Measurements from ENCODE around the gene ZSCAN12.
"Not testable (repeated sequence)": the region's sequence is repeated elsewhere in the genome, so short reads cannot be mapped to it uniquely, and the experiment has no call there.

ZSCAN12 gene

GRCh38 chr6:28399350-28400121, at the start of gene ZSCAN12:
Gene ZSCAN12, minus strand, starts transcription at chr6:28399747. Its CDS starts 1,342 bp downstream, at chr6:28398405.
- DNase-seq: peak; percentile 86

GRCh38 chr6:28449056-28449455, 49.5 kb upstream of the ZSCAN12 start:
- DNase-seq: no peak

- DNase-seq: not testable (repeated sequence)
Observed at GRCh38 chr6:28447512-28447906, 48.0 kb upstream of the ZSCAN12 start.

- DNase-seq: no peak
Observed at GRCh38 chr6:28446818-28447511, 47.4 kb upstream of the ZSCAN12 start.

GRCh38 chr6:28444759-28445158, 45.2 kb upstream of the ZSCAN12 start:
- not testable (repeated sequence) for DNase-seq

GRCh38 chr6:28443112-28443773, 43.7 kb upstream of the ZSCAN12 start, which contains the start of gene ZSCAN23:
Gene ZSCAN23, minus strand, starts transcription at chr6:28443491. Its CDS starts 7,225 bp downstream, at chr6:28436266.
- peak; percentile 66 for DNase-seq

GRCh38 chr6:28442586-28442985, 43.0 kb upstream of the ZSCAN12 start:
- DNase-seq: no peak

- no peak for DNase-seq
Observed at GRCh38 chr6:28436404-28436803, 36.9 kb upstream of the ZSCAN12 start.

- no peak for DNase-seq
Observed at GRCh38 chr6:28433119-28433518, 33.6 kb upstream of the ZSCAN12 start.

- no peak for DNase-seq
Observed at GRCh38 chr6:28429781-28430180, 30.2 kb upstream of the ZSCAN12 start.

GRCh38 chr6:28425944-28426541, 26.5 kb upstream of the ZSCAN12 start:
- no peak for DNase-seq

- DNase-seq: no peak
Observed at GRCh38 chr6:28424163-28424562, 24.6 kb upstream of the ZSCAN12 start.

- no peak for DNase-seq
Observed at GRCh38 chr6:28423546-28423945, 24.0 kb upstream of the ZSCAN12 start.

GRCh38 chr6:28413681-28414080, 14.1 kb upstream of the ZSCAN12 start:
- no peak for DNase-seq

GRCh38 chr6:28410767-28411166, 11.2 kb upstream of the ZSCAN12 start:
- DNase-seq: no peak

- DNase-seq: no peak
Observed at GRCh38 chr6:28408076-28408802, 8.7 kb upstream of the ZSCAN12 start.

- DNase-seq: no peak
Observed at GRCh38 chr6:28407401-28407800, 7.9 kb upstream of the ZSCAN12 start.

- DNase-seq: not testable (repeated sequence)
Observed at GRCh38 chr6:28403923-28404322, 4.4 kb upstream of the ZSCAN12 start.

GRCh38 chr6:28402197-28402596, 2.6 kb upstream of the ZSCAN12 start:
- DNase-seq: no peak

GRCh38 chr6:28401172-28401571, 1.6 kb upstream of the ZSCAN12 start:
- no peak for DNase-seq

- DNase-seq: no peak
Observed at GRCh38 chr6:28400122-28400451, 540 bp upstream of the ZSCAN12 start.

- no peak for DNase-seq
Observed at GRCh38 chr6:28395918-28396317, 3.6 kb downstream of the ZSCAN12 start.
